Transverse colon (tissue), 4 donors: ENCODE data around the gene RTN4RL1. TPM values are rescaled to one million over a fixed set of nuclear protein-coding genes. Genes with fewer than 3 reads are reported as not detected.

Experiments used
- DNase-seq: peaks from one replicate; pipeline ENCODE4 v3.0.0-alpha.2; 2019
- H3K27ac ChIP-seq, 4 donors: fragments of 200-600 bp; sonication (generic); 2 replicates each; pipeline ENCODE4 v1.5.1; 2016 to 2018; ENCODE audit warnings: inconsistent platforms in 4 of 4
- H3K27me3 ChIP-seq: fragments of 200-600 bp; sonication (generic); 2 replicates; pipeline ENCODE4 v1.5.1; 2017; ENCODE audit warnings: inconsistent platforms
- H3K36me3 ChIP-seq, 4 donors: fragments of 200-600 bp; sonication (generic); 2 replicates each; pipeline ENCODE4 v1.5.1; 2017 to 2019; ENCODE audit warnings: inconsistent platforms in 4 of 4
- H3K4me1 ChIP-seq, 4 donors: fragments of 200-600 bp; sonication (generic); 2 replicates each; pipeline ENCODE4 v1.5.1; 2017 to 2020; ENCODE audit warnings: inconsistent platforms in 4 of 4
- H3K4me3 ChIP-seq, 4 donors: fragments of 200-600 bp; sonication (generic); 1 replicate in 1 of 4; 2 replicates in 3 of 4; pipeline versions ENCODE4 v1.5.1 to v1.6.1; 2017 to 2019; ENCODE audit warnings: inconsistent platforms in 4 of 4
- H3K9me3 ChIP-seq, 2 donors: fragments of 200-600 bp; sonication (generic); 2 replicates each; pipeline ENCODE4 v1.5.1; 2017 to 2019; ENCODE audit warnings: inconsistent platforms in 2 of 2
- EP300 ChIP-seq: sonication (generic); formaldehyde crosslinking; IDR thresholded peaks from one replicate; pipeline ENCODE4 v1.6.1; 2017; ENCODE audit warnings: antibody characterized with exemption, low read depth
- POLR2A ChIP-seq: fragments of 450-650 bp; IDR thresholded peaks from one replicate; pipeline ENCODE4 v1.6.1; 2016; ENCODE audit warnings: antibody characterized with exemption, mild to moderate bottlenecking, moderate library complexity
- POLR2AphosphoS5 ChIP-seq, 3 donors: sonication (generic); formaldehyde crosslinking; IDR thresholded peaks; one replicate each; pipeline ENCODE4 v1.6.1; 2016; ENCODE audit warnings: antibody characterized with exemption in 3 of 3
- WGBS, 2 donors: methylation state at CpG; one replicate each; pipeline ENCODE4 v1.1.5; 2018; ENCODE audit warnings: low coverage in 1 of 2; 5-methylcytosine and 5-hydroxymethylcytosine counted together
- in situ Hi-C, 4 donors: fragments of 200-750 bp; cut with MboI; loops; one replicate each; pipeline versions ENCODE4 v1.15.0 to v1.15.1; 2017; ENCODE audit warnings: low sequenced_read_pairs in 3 of 4, low pct_ligation_motif_present in 1 of 4, low pct_unique_long_range_greater_than_20kb in 1 of 4
- intact Hi-C: fragments of 100-400 bp; cut with DNase I; formaldehyde crosslinking; loops from one replicate; pipeline ENCODE4 v1.15.1; 2023; ENCODE audit warnings: low total_unique reads
- total RNA-seq, 4 donors: library from RNA; depleted of rRNA; stranded (reverse); fragments of >200 nt; gene quantifications; one replicate each; pipeline ENCODE4 v1.1.0, GENCODE V29; 2016
- TF ChIP-seq, protein P1 (sequence below), 5 experiments: fragments of 200-600 bp in 3 of 5; fragments of 450-650 bp in 2 of 5; sonication (generic) in 3 of 5; IDR thresholded peaks; 1 replicate in 2 of 5; 2 replicates in 3 of 5; pipeline ENCODE4 v1.5.1; 2016 to 2017; ENCODE audit warnings: antibody characterized with exemption in 5 of 5, inconsistent platforms in 3 of 5, mild to moderate bottlenecking in 2 of 5, moderate library complexity in 1 of 5

The RTN4RL1 gene
- total RNA-seq, 4 donors from 2014 or later: 0.27 to 0.60 (median 0.48) TPM; not detected in 1

DNA sequence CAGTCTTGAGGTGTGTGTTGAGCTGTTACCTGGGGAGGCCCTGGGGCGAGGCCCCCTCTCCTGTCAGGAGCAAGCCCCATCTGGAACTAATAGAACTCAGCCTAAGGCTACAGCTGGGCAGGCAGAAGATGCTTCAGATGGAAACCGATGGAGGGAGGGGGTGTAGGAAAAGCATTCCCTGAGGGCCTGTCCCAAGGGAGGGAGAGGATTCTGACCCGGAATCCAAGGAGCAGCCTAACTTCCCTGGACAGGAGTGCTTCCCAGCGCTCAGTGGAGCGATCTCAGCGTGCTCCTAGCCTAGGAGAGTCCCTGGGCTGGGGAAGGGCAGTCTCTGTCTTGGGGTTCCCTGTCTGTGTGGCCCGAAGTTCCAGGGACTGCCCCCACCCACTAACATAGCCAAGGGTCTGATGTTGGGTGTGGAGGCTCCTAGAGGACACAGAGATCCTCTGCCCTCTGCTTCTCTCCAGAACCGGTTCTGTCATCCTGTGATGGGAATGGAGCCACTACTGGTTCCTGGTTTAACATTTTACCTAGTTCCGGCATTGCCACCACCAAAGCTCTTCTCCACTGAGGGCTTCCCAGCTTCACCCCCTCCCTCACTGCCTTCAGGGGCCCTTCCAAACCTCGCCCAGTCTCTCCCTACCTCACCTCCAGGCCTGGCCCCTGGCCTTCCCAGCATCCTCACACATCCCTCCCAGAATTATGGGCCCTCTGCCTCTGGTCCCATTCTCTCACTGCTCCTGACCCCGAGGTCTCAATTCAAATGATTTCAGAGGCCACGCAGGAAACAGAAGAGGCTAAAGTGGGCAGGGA, 58.7 kb downstream of the RTN4RL1 start:
- Histone ChIP-seq H3K4me3 (no peak overlapping the region), H3K36me3 (no peaks in the 10 kb centered on the region), H3K27me3 (no peaks in the 10 kb centered on the region), H3K9me3 (no peaks in the 10 kb centered on the region), H3K27ac (no peak overlapping the region), H3K4me1 (no peaks in the 10 kb centered on the region)
- TF ChIP-seq EP300: no peak
- TF ChIP-seq POLR2AphosphoS5 (IDR thresholded peaks at IDR 0.05): no peak
- TF ChIP-seq, protein P1, sequence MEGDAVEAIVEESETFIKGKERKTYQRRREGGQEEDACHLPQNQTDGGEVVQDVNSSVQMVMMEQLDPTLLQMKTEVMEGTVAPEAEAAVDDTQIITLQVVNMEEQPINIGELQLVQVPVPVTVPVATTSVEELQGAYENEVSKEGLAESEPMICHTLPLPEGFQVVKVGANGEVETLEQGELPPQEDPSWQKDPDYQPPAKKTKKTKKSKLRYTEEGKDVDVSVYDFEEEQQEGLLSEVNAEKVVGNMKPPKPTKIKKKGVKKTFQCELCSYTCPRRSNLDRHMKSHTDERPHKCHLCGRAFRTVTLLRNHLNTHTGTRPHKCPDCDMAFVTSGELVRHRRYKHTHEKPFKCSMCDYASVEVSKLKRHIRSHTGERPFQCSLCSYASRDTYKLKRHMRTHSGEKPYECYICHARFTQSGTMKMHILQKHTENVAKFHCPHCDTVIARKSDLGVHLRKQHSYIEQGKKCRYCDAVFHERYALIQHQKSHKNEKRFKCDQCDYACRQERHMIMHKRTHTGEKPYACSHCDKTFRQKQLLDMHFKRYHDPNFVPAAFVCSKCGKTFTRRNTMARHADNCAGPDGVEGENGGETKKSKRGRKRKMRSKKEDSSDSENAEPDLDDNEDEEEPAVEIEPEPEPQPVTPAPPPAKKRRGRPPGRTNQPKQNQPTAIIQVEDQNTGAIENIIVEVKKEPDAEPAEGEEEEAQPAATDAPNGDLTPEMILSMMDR (IDR thresholded peaks at IDR 0.05): no peak
- no peak for TF ChIP-seq POLR2A
- in situ Hi-C loops: no loop called here
- no peak for DNase-seq
- intact Hi-C loops: no loop called here
- WGBS, 2 donors: 68% methylated on average over 12 of the region's 12 CpGs; no CpG with 5 or more reads in 1 of the 2 donors

DNA sequence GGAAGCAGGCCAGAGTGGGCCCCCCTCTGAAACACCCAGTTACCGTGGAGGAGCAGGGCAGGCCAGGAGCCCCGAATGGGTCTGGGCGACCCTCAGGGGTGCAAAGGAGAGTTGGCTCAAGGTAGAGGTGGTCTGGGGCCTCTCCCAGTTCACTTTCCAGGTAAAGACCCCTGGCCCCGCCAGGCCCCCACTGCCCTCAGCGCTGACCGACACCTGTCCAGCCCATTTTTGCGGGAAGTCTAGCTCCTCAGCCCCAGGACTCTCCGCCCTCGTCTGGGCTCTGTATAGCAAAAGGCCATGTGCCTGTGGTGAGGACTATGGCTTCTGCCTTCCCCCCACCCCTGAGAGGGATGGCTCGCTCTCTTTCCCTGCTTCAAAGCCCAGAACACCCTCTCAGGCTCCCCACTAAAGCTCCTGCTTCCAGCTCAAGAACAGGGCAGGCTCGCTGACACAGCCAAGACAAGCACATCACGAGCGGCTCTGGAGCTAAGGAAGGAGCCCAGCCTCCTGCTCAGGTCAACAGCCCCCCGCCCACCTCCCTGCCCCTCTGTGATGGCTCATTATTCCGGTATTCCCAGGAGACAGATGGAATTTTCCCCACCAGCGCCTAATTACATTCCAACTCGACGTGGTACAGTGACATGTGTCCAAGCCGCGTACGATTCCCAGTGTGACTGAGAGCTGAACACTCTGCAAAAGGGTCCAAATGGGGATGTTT, 59.4 kb downstream of the RTN4RL1 start:
- H3K27me3 ChIP-seq: no peaks in the 10 kb centered on the region
- intact Hi-C loops (no loop called here), in situ Hi-C loops (no loop called here)
- H3K9me3 ChIP-seq: no peaks in the 10 kb centered on the region
- DNase-seq: no peak
- H3K27ac ChIP-seq: no peak overlapping the region
- TF ChIP-seq, protein P1 (IDR thresholded peaks at IDR 0.05): no peak
- TF ChIP-seq POLR2AphosphoS5 (IDR thresholded peaks at IDR 0.05): no peak
- no peak for TF ChIP-seq POLR2A
- TF ChIP-seq EP300: no peak
- H3K36me3 ChIP-seq: no peaks in the 10 kb centered on the region
- 86% methylated on average over 21 of the region's 21 CpGs; no CpG with 5 or more reads in 1 of the 2 donors for WGBS, 2 donors
- H3K4me3 ChIP-seq: no peak overlapping the region
- no peaks in the 10 kb centered on the region for H3K4me1 ChIP-seq

DNA sequence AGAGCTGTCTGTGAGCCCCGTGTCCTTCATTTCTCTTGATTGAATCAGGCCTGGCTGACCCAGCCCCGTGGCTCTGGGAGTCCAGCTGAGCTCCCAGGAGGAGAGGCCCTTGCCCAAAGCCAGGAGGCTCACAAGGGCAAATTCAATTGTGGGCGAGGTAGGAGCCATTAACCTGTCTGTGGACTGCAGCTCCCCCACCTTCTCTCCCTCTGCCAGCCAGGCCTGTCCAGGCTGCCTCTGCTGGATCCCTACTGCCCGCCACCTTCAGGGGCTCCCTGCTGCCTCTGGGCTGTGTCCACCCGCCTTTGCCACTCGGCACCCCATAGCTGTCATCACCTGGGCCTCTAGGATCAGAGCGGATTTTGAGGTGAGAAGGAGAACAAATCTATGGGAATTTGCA, 61.9 kb downstream of the RTN4RL1 start:
- no peak overlapping the region for H3K27ac ChIP-seq
- H3K4me3 ChIP-seq: no peak overlapping the region
- H3K9me3 ChIP-seq: no peaks in the 10 kb centered on the region
- H3K27me3 ChIP-seq: no peaks in the 10 kb centered on the region
- intact Hi-C loops: no loop called here
- no peaks in the 10 kb centered on the region for H3K36me3 ChIP-seq
- in situ Hi-C loops: no loop called here
- TF ChIP-seq POLR2AphosphoS5 (IDR thresholded peaks at IDR 0.05) (no peak), EP300 (no peak), POLR2A (no peak)
- TF ChIP-seq, protein P1 (IDR thresholded peaks at IDR 0.05): no peak
- H3K4me1 ChIP-seq: no peaks in the 10 kb centered on the region
- WGBS, 2 donors: 88% methylated on average over 7 of the region's 7 CpGs; no CpG with 5 or more reads in 1 of the 2 donors
- no peak for DNase-seq

DNA sequence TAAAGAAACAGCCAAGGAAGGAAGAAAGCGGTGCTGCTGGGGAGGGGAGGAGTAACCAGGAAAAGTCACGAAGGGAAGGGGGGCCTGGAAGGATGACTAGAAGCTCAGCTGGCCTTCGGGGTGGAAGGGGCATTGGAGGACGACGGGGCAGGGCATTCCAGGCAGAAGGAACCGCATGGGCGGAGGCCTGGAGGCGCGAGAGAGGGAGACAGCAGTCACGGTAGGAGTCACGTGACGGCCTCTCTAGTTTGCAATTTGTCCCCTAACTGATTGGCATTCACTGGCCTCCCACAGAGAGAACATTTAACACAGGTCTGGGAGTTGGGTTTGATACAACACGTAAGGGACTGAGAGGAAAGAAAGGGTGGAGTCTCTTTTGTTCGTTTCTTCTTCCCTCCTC, 63.9 kb downstream of the RTN4RL1 start:
- Histone ChIP-seq H3K36me3 (no peaks in the 10 kb centered on the region), H3K27ac (no peak overlapping the region), H3K9me3 (no peaks in the 10 kb centered on the region), H3K4me3 (no peak overlapping the region), H3K4me1 (no peaks in the 10 kb centered on the region), H3K27me3 (no peaks in the 10 kb centered on the region)
- WGBS, 2 donors: 78 to 100% methylated on average over 1 to 14 of the region's 14 CpGs
- intact Hi-C loops: no loop called here
- no peak for DNase-seq
- in situ Hi-C loops: no loop called here
- TF ChIP-seq, protein P1 (IDR thresholded peaks at IDR 0.05): no peak
- TF ChIP-seq POLR2AphosphoS5 (IDR thresholded peaks at IDR 0.05) (no peak), EP300 (no peak), POLR2A (no peak)
